GM12878 (cell line): ENCODE data around the gene ZER1. TPM values are rescaled to one million over a fixed set of nuclear protein-coding genes. Genes with fewer than 3 reads are reported as not detected.

ENCODE experiments used
- ATAC-seq: fragments of 200-7000 bp; cut with Tn5 transposase; 3 replicates; pipeline ENCODE4 v1.9.1; 2020; ENCODE audit warnings: mild to moderate bottlenecking, moderate library complexity
- BruUV-seq: library from RNA; stranded (reverse); fragments of 400-500 nt; replicated peaks from 2 replicates; lab custom pipeline; 2021; lab: Mats Ljungman, UMichigan
- CTCF ChIA-PET: fragments of 300-600 bp; sonication (Branson Sonifier 250); formaldehyde crosslinking; extraction: SDS; loops from one replicate; lab custom pipeline; 2021; ENCODE audit warnings: inconsistent platforms; lab: Yijun Ruan, JAX
- POLR2A ChIA-PET: fragments of 350-600 bp; formaldehyde crosslinking; extraction: SDS; loops from one replicate; lab custom pipeline; 2021; ENCODE audit warnings: inconsistent platforms; lab: Charles Lee
- RAD21 ChIA-PET: fragments of 300-600 bp; sonication (Branson Sonifier 250); formaldehyde crosslinking; loops from one replicate; lab custom pipeline; 2023; ENCODE audit warnings: antibody characterized with exemption; ENCODE audit not compliant: unreplicated experiment; lab: Charles Lee
- SMC1A ChIA-PET: fragments of 300-600 bp; sonication (Branson Sonifier 250); formaldehyde crosslinking; loops from one replicate; lab custom pipeline; 2023; ENCODE audit not compliant: unreplicated experiment, uncharacterized antibody; lab: Charles Lee
- DNase-seq: peaks from one replicate; pipeline ENCODE4 v3.0.0-alpha.2; 2011; ENCODE audit warnings: low read depth, low spot score
- FAIRE-seq: peaks from 3 replicates; lab custom pipeline; 2011; peaks lifted over from hg19 to GRCh38; lab: Jason Lieb, UNC
- H2AFZ ChIP-seq: 2 replicates; pipeline ENCODE4 v1.6.0; 2011; ENCODE audit warnings: low read depth, low read length, control low read depth; ENCODE audit not compliant: control insufficient read depth
- H3K27ac ChIP-seq: 2 replicates; pipeline ENCODE4 v1.5.1; 2011; ENCODE audit warnings: control low read depth; ENCODE audit not compliant: control insufficient read depth, insufficient read depth
- H3K27me3 ChIP-seq, 2 experiments: replicated peaks in 1 of 2; 2 replicates each; pipeline versions ENCODE4 v1.6.0 to v1.6.1; 2011; ENCODE audit warnings: low read length in 1 of 2; ENCODE audit not compliant: control insufficient read depth in 2 of 2, insufficient read depth in 2 of 2
- H3K36me3 ChIP-seq, 2 experiments: 2 replicates each; pipeline ENCODE4 v1.5.1; 2011; ENCODE audit warnings: low read length in 1 of 2; ENCODE audit not compliant: control insufficient read depth in 2 of 2, insufficient read depth in 2 of 2
- H3K4me1 ChIP-seq: 2 replicates; pipeline ENCODE4 v1.6.1; 2011; ENCODE audit warnings: mild to moderate bottlenecking, low read length, moderate library complexity, mixed read lengths; ENCODE audit not compliant: control insufficient read depth, insufficient read depth
- H3K4me2 ChIP-seq: 2 replicates; pipeline ENCODE4 v1.6.0; 2011; ENCODE audit warnings: control low read depth; ENCODE audit not compliant: control insufficient read depth, insufficient read depth
- H3K4me3 ChIP-seq: fragments of 200-600 bp; sonication (generic); 2 replicates; pipeline ENCODE4 v1.5.1; 2016
- H3K79me2 ChIP-seq: 2 replicates; pipeline ENCODE4 v1.6.0; 2011; ENCODE audit warnings: low read length; ENCODE audit not compliant: control insufficient read depth, insufficient read depth
- H3K9ac ChIP-seq: 2 replicates; pipeline ENCODE4 v1.8.0; 2011; ENCODE audit warnings: low read length, control low read depth, mixed read lengths; ENCODE audit not compliant: control insufficient read depth, insufficient read depth
- H3K9me3 ChIP-seq: replicated peaks from 3 replicates; pipeline ENCODE4 v1.5.1; 2011; ENCODE audit warnings: mild to moderate bottlenecking, low read length; ENCODE audit not compliant: control insufficient read depth, insufficient read depth
- H4K20me1 ChIP-seq: 2 replicates; pipeline ENCODE4 v1.6.0; 2011; ENCODE audit not compliant: control insufficient read depth, insufficient read depth
- ATF7 ChIP-seq: fragments of 450-650 bp; IDR thresholded peaks from 2 replicates; pipeline ENCODE4 v1.6.1; 2016; ENCODE audit warnings: low read depth, mild to moderate bottlenecking
- BCL11A ChIP-seq: IDR thresholded peaks from 2 replicates; pipeline ENCODE4 v1.6.1; 2011; ENCODE audit warnings: low read depth, low read length
- BMI1 ChIP-seq: fragments of 450-650 bp; IDR thresholded peaks from 2 replicates; pipeline ENCODE4 v1.6.1; 2016; ENCODE audit warnings: mild to moderate bottlenecking, moderate library complexity, borderline replicate concordance
- CHD1 ChIP-seq: IDR thresholded peaks from 2 replicates; pipeline ENCODE4 v1.6.1; 2012; ENCODE audit warnings: low read depth, low read length, improper control_type of control experiment
- CHD2 ChIP-seq: IDR thresholded peaks from 2 replicates; pipeline ENCODE4 v1.6.1; 2011; ENCODE audit warnings: low read depth, low read length, improper control_type of control experiment, borderline replicate concordance
- ETV6 ChIP-seq, 2 experiments: fragments of 450-650 bp in 1 of 2; IDR thresholded peaks in 1 of 2; conservative IDR thresholded peaks in 1 of 2; 2 replicates each; pipeline ENCODE4 v1.6.1; 2014; ENCODE audit warnings: antibody characterized with exemption in 1 of 2, borderline replicate concordance in 1 of 2, low read depth in 1 of 2, mild to moderate bottlenecking in 1 of 2, moderate library complexity in 1 of 2
- FOXM1 ChIP-seq: IDR thresholded peaks from 2 replicates; pipeline ENCODE4 v1.6.1; 2012; ENCODE audit warnings: low read depth, mild to moderate bottlenecking, inconsistent platforms, low read length, moderate library complexity
- IKZF1 ChIP-seq: fragments of 450-650 bp; conservative IDR thresholded peaks from 2 replicates; pipeline ENCODE4 v1.6.1; 2017; ENCODE audit warnings: antibody characterized with exemption, mild to moderate bottlenecking
- MYB ChIP-seq: fragments of 150-350 bp; IDR thresholded peaks from 2 replicates; pipeline ENCODE4 v1.6.1; 2014; ENCODE audit warnings: mild to moderate bottlenecking, low read depth, low read length, borderline replicate concordance
- RAD51 ChIP-seq: fragments of 450-650 bp; IDR thresholded peaks from 2 replicates; pipeline ENCODE4 v1.6.1; 2016; ENCODE audit warnings: moderate library complexity, mild to moderate bottlenecking, inconsistent platforms
- RBBP5 ChIP-seq: fragments of 200-600 bp; sonication (generic); conservative IDR thresholded peaks from 2 replicates; pipeline ENCODE4 v1.6.1; 2016
- TARDBP ChIP-seq: IDR thresholded peaks from 2 replicates; pipeline ENCODE4 v1.6.1; 2016; ENCODE audit warnings: borderline replicate concordance
- TCF7 ChIP-seq: IDR thresholded peaks from 2 replicates; pipeline ENCODE4 v1.6.1; 2014; ENCODE audit warnings: antibody characterized with exemption, borderline replicate concordance
- ZNF207 ChIP-seq: fragments of 450-650 bp; IDR thresholded peaks from 2 replicates; pipeline ENCODE4 v1.6.1; 2014; ENCODE audit warnings: antibody characterized with exemption, mild to moderate bottlenecking, borderline replicate concordance
- WGBS: methylation state at CpG from one replicate; pipeline ENCODE4 v1.1.6; 2016; ENCODE audit warnings: low lambda C conversion rate; ENCODE audit not compliant: insufficient replicate concordance, insufficient coverage; ENCODE audit errors: missing lambda C conversion rate; 5-methylcytosine and 5-hydroxymethylcytosine counted together
- in situ Hi-C: fragments of 300-500 bp; cut with MboI; formaldehyde crosslinking; loops from 9 replicates; pipeline ENCODE4 v1.14.3; 2018; ENCODE audit warnings: mixed read lengths
- intact Hi-C: fragments of 100-400 bp; cut with micrococcal nuclease; formaldehyde crosslinking; loops from one replicate; pipeline ENCODE4 v1.14.2; 2022; ENCODE audit not compliant: unreplicated experiment
- polyA plus RNA-seq, 11 experiments: library from polyadenylated mRNA; depleted of rRNA in 4 of 11; unstranded in 6 of 11; stranded (reverse) in 5 of 11; fragments of >200 nt; fragmentation: Nextera tagmentation in 4 of 11; fragmentation: Illumina TruSeq in 1 of 11; extraction: Ambion mirVana in 4 of 11; extraction: Trizol in 1 of 11; gene quantifications; 1 replicate in 1 of 11; 2 replicates in 10 of 11; pipeline versions ENCODE4 v1.2.1 to v1.2.3, GENCODE V29; 2011 to 2016; ENCODE audit warnings: inconsistent platforms in 2 of 11, missing spikeins in 2 of 11, low read depth in 1 of 11
- total RNA-seq, 4 experiments: library from RNA; depleted of rRNA in 3 of 4; stranded (reverse); fragments of >200 nt in 3 of 4; fragmentation: Illumina TruSeq in 1 of 4; extraction: Trizol in 1 of 4; gene quantifications; 2 replicates each; pipeline versions ENCODE4 v1.2.1 to v1.2.3, GENCODE V29; 2013 to 2021
- TF ChIP-seq, protein P1 (sequence below): fragments of 450-650 bp; IDR thresholded peaks from 2 replicates; pipeline ENCODE4 v1.6.1; 2017; ENCODE audit warnings: mild to moderate bottlenecking, moderate library complexity

Gene ZER1
- total and polyA plus RNA-seq, 10 of the 15 experiments (the other 5 are each of a cell fraction or from before 2014, with no cell fraction given) = 0.32 to 16.9 (median 7.9) TPM

DNA sequence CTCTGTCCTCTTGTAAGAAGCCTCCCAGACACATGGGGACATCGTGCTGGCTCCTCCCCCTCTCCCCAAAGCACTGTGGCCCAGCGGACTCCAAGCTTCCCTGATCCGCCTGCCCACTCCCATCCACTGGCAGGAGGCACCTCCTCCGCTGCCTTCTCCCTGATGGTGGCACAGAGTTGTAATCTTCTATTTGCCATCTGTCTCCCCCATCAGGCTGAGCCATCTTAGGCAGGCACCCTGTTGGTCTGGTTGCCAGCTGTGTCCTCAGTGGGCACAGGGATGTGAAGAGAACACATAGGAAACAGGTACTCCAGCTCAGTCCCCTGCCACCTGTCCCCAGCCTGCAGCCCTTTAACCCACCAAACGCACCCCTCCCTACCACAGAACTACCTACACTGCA is 42.4 kb downstream of the ZER1 start (continued):
- no peak for TF ChIP-seq ZNF207
- no peak for TF ChIP-seq FOXM1
- no peak for TF ChIP-seq BCL11A

DNA sequence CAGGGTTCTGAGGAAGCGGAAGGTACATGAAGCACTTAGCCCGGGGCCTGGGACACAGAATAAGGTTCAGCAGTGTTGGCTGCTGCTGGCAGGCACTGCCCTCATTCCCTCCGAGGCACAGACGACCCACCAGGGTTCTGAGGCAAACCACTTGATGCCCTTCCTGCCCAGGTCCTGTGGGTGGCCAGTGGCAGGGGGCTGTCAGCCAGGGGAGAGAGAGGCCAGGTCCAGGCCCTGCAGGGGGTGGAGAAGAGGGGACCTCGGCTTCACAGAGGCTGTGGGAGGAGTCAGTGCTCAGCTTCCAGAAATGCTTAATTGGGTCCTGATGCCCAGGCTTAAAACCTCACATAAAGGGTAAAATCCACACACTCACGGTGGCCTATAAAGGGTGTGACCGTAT is 43.4 kb downstream of the ZER1 start:
- WGBS = 59% methylated on average over 6 of the region's 7 CpGs

More for the DNA sequence above, 43.4 kb downstream of the ZER1 start:
- no TSS peak for BruUV-seq
- Histone ChIP-seq H3K79me2 (peaks cover 11% of the 10 kb centered on the region), H3K9me3 (no peaks in the 10 kb centered on the region), H3K27me3 (no peaks in the 10 kb centered on the region), H2AFZ (no peak overlapping the region), H3K4me2 (no peak overlapping the region), H3K4me1 (peaks cover 5% of the 10 kb centered on the region), H3K4me3 (no peak overlapping the region), H3K36me3 (no peaks in the 10 kb centered on the region; a peak in 2 of 4 replicates), H3K9ac (no peak overlapping the region), H4K20me1 (no peaks in the 10 kb centered on the region), H3K27ac (no peak overlapping the region)
- in situ Hi-C loops (no loop called here), intact Hi-C loops (no loop called here)
- TF ChIP-seq ATF7 (no peak), RBBP5 (no peak), BMI1 (no peak), MYB (no peak), RAD51 (no peak), TARDBP (no peak), IKZF1 (no peak), CHD2 (no peak), TCF7 (no peak), ETV6 (conservative IDR thresholded peaks at IDR 0.05 in 1 of 2, IDR thresholded peaks at IDR 0.05 in 1 of 2; ENCODE audit: borderline replicate concordance in 1 of 2, low read depth in 1 of 2) (no peak), CHD1 (no peak), ZNF207 (no peak)
- TF ChIP-seq, protein P1, sequence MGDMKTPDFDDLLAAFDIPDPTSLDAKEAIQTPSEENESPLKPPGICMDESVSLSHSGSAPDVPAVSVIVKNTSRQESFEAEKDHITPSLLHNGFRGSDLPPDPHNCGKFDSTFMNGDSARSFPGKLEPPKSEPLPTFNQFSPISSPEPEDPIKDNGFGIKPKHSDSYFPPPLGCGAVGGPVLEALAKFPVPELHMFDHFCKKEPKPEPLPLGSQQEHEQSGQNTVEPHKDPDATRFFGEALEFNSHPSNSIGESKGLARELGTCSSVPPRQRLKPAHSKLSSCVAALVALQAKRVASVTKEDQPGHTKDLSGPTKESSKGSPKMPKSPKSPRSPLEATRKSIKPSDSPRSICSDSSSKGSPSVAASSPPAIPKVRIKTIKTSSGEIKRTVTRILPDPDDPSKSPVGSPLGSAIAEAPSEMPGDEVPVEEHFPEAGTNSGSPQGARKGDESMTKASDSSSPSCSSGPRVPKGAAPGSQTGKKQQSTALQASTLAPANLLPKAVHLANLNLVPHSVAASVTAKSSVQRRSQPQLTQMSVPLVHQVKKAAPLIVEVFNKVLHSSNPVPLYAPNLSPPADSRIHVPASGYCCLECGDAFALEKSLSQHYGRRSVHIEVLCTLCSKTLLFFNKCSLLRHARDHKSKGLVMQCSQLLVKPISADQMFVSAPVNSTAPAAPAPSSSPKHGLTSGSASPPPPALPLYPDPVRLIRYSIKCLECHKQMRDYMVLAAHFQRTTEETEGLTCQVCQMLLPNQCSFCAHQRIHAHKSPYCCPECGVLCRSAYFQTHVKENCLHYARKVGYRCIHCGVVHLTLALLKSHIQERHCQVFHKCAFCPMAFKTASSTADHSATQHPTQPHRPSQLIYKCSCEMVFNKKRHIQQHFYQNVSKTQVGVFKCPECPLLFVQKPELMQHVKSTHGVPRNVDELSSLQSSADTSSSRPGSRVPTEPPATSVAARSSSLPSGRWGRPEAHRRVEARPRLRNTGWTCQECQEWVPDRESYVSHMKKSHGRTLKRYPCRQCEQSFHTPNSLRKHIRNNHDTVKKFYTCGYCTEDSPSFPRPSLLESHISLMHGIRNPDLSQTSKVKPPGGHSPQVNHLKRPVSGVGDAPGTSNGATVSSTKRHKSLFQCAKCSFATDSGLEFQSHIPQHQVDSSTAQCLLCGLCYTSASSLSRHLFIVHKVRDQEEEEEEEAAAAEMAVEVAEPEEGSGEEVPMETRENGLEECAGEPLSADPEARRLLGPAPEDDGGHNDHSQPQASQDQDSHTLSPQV = no peak
- ChIA-PET POLR2A (no interaction called here), RAD21 (no interaction called here), CTCF (no interaction called here), SMC1A (no interaction called here)
- DNase-seq (no peak), FAIRE-seq (no peak), ATAC-seq (no peak)
